SK-N-SH treated with all-trans-retinoic acid at 6 μM for 48 hours (cell line): Measurements from ENCODE around the gene CTRB1.
"Not testable (repeated sequence)": the region's sequence is repeated elsewhere in the genome, so short reads cannot be mapped to it uniquely, and the experiment has no call there.

Source experiments
- ATAC-seq: fragments of 200-7000 bp; cut with Tn5 transposase; 3 replicates; pipeline ENCODE4 v1.9.1; 2020; ENCODE audit warnings: mild to moderate bottlenecking, moderate library complexity
- ARNTL ChIP-seq: fragments of 450-650 bp; formaldehyde crosslinking; IDR thresholded peaks from 2 replicates; pipeline ENCODE4 v1.5.0; 2020; ENCODE audit warnings: low read depth, mild to moderate bottlenecking, moderate library complexity, borderline replicate concordance
- BACH2 ChIP-seq: fragments of 250-450 bp; sonication (Bioruptor Pico); IDR thresholded peaks from 2 replicates; pipeline ENCODE4 v1.9.0; 2021; ENCODE audit warnings: mild to moderate bottlenecking, borderline replicate concordance
- CSDC2 ChIP-seq: fragments of 250-450 bp; sonication (Bioruptor Pico); IDR thresholded peaks from 2 replicates; pipeline ENCODE4 v1.5.0; 2020; ENCODE audit warnings: mild to moderate bottlenecking, moderate library complexity
- ESRRG ChIP-seq: fragments of 250-450 bp; sonication (Bioruptor Pico); IDR thresholded peaks from 2 replicates; pipeline ENCODE4 v1.6.1; 2021; ENCODE audit warnings: mild to moderate bottlenecking
- GLIS3 ChIP-seq: fragments of 250-450 bp; sonication (Bioruptor Pico); IDR thresholded peaks from 2 replicates; pipeline ENCODE4 v1.5.0; 2020; ENCODE audit warnings: mild to moderate bottlenecking, moderate library complexity
- ISL1 ChIP-seq: fragments of 250-450 bp; sonication (Bioruptor Pico); IDR thresholded peaks from 2 replicates; pipeline ENCODE4 v2.1.2; 2022; ENCODE audit warnings: mild to moderate bottlenecking, moderate library complexity
- OSR1 ChIP-seq: fragments of 250-450 bp; sonication (Bioruptor Pico); IDR thresholded peaks from 2 replicates; pipeline ENCODE4 v1.8.0; 2022; ENCODE audit warnings: moderate library complexity, mild to moderate bottlenecking, inconsistent platforms
- RARB ChIP-seq: fragments of 250-450 bp; sonication (Bioruptor Pico); IDR thresholded peaks from 2 replicates; pipeline ENCODE4 v1.8.0; 2021; ENCODE audit warnings: mild to moderate bottlenecking, moderate library complexity
- SNAI2 ChIP-seq: fragments of 250-450 bp; sonication (Bioruptor Pico); IDR thresholded peaks from 2 replicates; pipeline ENCODE4 v1.5.0; 2020; ENCODE audit warnings: mild to moderate bottlenecking, moderate library complexity
- TCF4 ChIP-seq: fragments of 250-450 bp; sonication (Bioruptor Pico); IDR thresholded peaks from 2 replicates; pipeline ENCODE4 v1.8.0; 2021; ENCODE audit warnings: mild to moderate bottlenecking, moderate library complexity, borderline replicate concordance
- TOX ChIP-seq: fragments of 250-450 bp; sonication (Bioruptor Pico); IDR thresholded peaks from 2 replicates; pipeline ENCODE4 v1.8.0; 2021; ENCODE audit warnings: mild to moderate bottlenecking, moderate library complexity, borderline replicate concordance
- ZC3H10 ChIP-seq: fragments of 250-450 bp; sonication (Bioruptor Pico); IDR thresholded peaks from 2 replicates; pipeline ENCODE4 v1.5.1; 2021; ENCODE audit warnings: mild to moderate bottlenecking, moderate library complexity
- ZFP3 ChIP-seq: fragments of 250-450 bp; sonication (Bioruptor Pico); IDR thresholded peaks from 2 replicates; pipeline ENCODE4 v1.5.0; 2020; ENCODE audit warnings: mild to moderate bottlenecking, moderate library complexity
- ZFP30 ChIP-seq: fragments of 450-650 bp; formaldehyde crosslinking; IDR thresholded peaks from 2 replicates; pipeline ENCODE4 v1.5.0; 2022; ENCODE audit warnings: mild to moderate bottlenecking, moderate library complexity
- ZNF565 ChIP-seq: fragments of 450-650 bp; formaldehyde crosslinking; conservative IDR thresholded peaks from 2 replicates; pipeline ENCODE4 v1.5.0; 2020; ENCODE audit warnings: low read depth, mild to moderate bottlenecking, moderate library complexity
- ZNF70 ChIP-seq: fragments of 450-650 bp; formaldehyde crosslinking; IDR thresholded peaks from 2 replicates; pipeline ENCODE4 v1.5.0; 2020; ENCODE audit warnings: mild to moderate bottlenecking, moderate library complexity
- TF ChIP-seq, protein P1 (sequence below): fragments of 250-450 bp; sonication (Bioruptor Pico); IDR thresholded peaks from 2 replicates; pipeline ENCODE4 v1.8.0; 2020; ENCODE audit warnings: mild to moderate bottlenecking, moderate library complexity, borderline replicate concordance
- TF ChIP-seq, protein P2 (sequence below): fragments of 250-450 bp; sonication (Bioruptor Pico); IDR thresholded peaks from 2 replicates; pipeline ENCODE4 v1.5.1; 2021; ENCODE audit warnings: mild to moderate bottlenecking, moderate library complexity
- TF ChIP-seq, protein P3 (sequence below): fragments of 250-450 bp; sonication (Bioruptor Pico); IDR thresholded peaks from 2 replicates; pipeline ENCODE4 v1.5.0; 2020; ENCODE audit warnings: mild to moderate bottlenecking, moderate library complexity
- TF ChIP-seq, protein P4 (sequence below): fragments of 250-450 bp; sonication (Bioruptor Pico); IDR thresholded peaks from 2 replicates; pipeline ENCODE4 v1.5.1; 2020; ENCODE audit warnings: low read depth, mild to moderate bottlenecking, moderate library complexity
- TF ChIP-seq, protein P5 (sequence below): fragments of 250-450 bp; sonication (Bioruptor Pico); IDR thresholded peaks from 2 replicates; pipeline ENCODE4 v1.8.0; 2021; ENCODE audit warnings: low read depth, mild to moderate bottlenecking, moderate library complexity, borderline replicate concordance

Gene CTRB1

DNA sequence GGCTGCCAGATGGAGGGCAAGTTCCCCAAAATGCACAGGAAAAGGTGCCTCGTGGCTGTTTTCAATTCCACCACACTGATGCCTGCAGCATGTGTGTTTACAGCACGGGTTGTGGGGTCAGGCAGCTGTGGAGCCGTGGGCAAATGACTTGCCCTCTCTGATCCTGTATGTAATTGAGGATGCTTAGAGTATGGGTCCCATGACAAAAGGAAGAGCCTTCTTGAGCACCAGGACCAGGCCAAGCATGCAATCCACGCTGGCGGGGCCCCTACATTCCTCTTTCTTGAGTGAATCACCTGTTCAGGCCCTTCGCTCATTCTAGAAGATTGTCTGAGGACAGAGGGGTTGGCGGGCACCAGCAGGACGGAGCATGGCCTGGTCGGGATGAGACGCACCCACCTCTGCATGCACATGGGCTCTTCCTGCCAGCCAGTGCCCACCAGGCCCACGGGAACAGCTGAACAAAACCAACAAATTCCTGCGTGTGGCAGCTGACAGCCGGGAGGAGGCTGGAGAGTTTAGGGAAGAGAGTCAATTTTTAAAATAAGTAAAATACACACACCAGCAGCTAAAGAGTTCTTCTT, 10.5 kb upstream of the CTRB1 start:
- no peak for ATAC-seq
- TF ChIP-seq ISL1 (CRISPR knock-in tag) (no peak), TCF4 (CRISPR knock-in tag) (no peak), ESRRG (CRISPR knock-in tag) (no peak), ZNF565 (CRISPR knock-in tag) (no peak), GLIS3 (CRISPR knock-in tag) (no peak)

DNA sequence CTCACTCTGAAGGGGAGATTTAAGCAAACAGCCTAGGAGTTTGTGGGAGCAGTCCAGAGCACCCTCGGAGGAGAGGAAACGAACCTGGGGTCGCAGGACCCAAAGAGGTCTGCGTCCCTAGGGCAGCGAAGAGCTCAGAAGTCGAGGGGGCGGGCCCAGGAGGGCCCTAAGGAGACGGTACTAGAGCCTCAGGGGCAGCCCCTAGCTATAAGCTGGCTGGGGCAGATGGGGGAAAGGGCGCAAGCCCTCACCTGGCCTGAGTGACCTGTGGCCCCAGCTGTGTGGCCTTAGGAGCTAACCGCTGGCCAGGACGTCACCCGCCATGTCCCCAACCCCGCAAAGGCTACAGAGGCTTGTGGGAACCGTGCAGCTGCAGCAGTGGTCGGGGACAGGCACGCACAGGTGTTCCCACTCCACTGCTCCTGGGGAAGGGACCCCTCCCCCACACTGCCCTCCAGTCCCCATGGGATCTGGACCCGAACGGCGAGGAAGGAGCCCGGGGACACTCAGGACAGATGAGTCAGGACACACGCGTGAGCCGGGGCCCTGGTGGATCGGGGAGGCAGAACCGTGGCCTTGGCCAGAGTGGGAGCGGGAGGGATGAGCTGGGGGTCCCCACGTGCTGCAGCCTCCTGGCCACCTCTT, 9.8 kb upstream of the CTRB1 start:
- TF ChIP-seq ZFP3 = no peak
- TF ChIP-seq SNAI2 = no peak
- TF ChIP-seq, protein P1, sequence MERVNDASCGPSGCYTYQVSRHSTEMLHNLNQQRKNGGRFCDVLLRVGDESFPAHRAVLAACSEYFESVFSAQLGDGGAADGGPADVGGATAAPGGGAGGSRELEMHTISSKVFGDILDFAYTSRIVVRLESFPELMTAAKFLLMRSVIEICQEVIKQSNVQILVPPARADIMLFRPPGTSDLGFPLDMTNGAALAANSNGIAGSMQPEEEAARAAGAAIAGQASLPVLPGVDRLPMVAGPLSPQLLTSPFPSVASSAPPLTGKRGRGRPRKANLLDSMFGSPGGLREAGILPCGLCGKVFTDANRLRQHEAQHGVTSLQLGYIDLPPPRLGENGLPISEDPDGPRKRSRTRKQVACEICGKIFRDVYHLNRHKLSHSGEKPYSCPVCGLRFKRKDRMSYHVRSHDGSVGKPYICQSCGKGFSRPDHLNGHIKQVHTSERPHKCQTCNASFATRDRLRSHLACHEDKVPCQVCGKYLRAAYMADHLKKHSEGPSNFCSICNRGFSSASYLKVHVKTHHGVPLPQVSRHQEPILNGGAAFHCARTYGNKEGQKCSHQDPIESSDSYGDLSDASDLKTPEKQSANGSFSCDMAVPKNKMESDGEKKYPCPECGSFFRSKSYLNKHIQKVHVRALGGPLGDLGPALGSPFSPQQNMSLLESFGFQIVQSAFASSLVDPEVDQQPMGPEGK (CRISPR knock-in tag) = no peak
- no peak for TF ChIP-seq ZFP30 (CRISPR knock-in tag)
- TF ChIP-seq ZNF565 (CRISPR knock-in tag) = no peak
- TF ChIP-seq ARNTL = no peak
- TF ChIP-seq, protein P2, sequence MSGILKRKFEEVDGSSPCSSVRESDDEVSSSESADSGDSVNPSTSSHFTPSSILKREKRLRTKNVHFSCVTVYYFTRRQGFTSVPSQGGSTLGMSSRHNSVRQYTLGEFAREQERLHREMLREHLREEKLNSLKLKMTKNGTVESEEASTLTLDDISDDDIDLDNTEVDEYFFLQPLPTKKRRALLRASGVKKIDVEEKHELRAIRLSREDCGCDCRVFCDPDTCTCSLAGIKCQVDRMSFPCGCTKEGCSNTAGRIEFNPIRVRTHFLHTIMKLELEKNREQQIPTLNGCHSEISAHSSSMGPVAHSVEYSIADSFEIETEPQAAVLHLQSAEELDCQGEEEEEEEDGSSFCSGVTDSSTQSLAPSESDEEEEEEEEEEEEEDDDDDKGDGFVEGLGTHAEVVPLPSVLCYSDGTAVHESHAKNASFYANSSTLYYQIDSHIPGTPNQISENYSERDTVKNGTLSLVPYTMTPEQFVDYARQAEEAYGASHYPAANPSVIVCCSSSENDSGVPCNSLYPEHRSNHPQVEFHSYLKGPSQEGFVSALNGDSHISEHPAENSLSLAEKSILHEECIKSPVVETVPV (CRISPR knock-in tag) = no peak
- no peak for TF ChIP-seq BACH2
- no peak for TF ChIP-seq TCF4 (CRISPR knock-in tag)
- no peak for TF ChIP-seq OSR1 (CRISPR knock-in tag)
- TF ChIP-seq ZC3H10 (CRISPR knock-in tag) = no peak
- no peak for TF ChIP-seq ESRRG (CRISPR knock-in tag)
- no peak for TF ChIP-seq RARB (CRISPR knock-in tag)
- TF ChIP-seq GLIS3 (CRISPR knock-in tag) = no peak
- no peak for TF ChIP-seq ISL1 (CRISPR knock-in tag)
- TF ChIP-seq TOX (CRISPR knock-in tag) = no peak
- TF ChIP-seq ZNF70 (CRISPR knock-in tag) = no peak
- TF ChIP-seq, protein P3, sequence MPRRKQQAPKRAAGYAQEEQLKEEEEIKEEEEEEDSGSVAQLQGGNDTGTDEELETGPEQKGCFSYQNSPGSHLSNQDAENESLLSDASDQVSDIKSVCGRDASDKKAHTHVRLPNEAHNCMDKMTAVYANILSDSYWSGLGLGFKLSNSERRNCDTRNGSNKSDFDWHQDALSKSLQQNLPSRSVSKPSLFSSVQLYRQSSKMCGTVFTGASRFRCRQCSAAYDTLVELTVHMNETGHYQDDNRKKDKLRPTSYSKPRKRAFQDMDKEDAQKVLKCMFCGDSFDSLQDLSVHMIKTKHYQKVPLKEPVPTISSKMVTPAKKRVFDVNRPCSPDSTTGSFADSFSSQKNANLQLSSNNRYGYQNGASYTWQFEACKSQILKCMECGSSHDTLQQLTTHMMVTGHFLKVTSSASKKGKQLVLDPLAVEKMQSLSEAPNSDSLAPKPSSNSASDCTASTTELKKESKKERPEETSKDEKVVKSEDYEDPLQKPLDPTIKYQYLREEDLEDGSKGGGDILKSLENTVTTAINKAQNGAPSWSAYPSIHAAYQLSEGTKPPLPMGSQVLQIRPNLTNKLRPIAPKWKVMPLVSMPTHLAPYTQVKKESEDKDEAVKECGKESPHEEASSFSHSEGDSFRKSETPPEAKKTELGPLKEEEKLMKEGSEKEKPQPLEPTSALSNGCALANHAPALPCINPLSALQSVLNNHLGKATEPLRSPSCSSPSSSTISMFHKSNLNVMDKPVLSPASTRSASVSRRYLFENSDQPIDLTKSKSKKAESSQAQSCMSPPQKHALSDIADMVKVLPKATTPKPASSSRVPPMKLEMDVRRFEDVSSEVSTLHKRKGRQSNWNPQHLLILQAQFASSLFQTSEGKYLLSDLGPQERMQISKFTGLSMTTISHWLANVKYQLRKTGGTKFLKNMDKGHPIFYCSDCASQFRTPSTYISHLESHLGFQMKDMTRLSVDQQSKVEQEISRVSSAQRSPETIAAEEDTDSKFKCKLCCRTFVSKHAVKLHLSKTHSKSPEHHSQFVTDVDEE = no peak
- no peak for ATAC-seq

DNA sequence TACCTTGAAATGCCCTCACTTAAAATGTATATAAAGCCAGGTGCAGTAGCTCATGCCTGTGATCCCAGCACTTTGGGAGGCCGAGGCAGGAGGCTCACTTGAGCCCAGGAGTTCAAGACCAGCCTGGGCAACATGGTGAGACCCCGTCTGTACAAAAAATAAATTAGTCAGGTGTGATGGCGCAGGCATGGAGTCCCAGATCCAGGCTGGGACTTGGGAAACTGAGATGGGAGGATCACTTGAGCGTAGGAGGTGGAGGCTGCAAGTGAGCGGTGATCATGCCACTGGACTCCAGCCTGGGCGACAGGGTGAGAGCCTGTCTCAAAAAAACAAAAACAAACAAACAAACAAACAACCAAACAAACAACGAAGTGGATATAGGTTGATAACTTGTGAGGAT, 9.3 kb upstream of the CTRB1 start:
- not testable (repeated sequence) for ATAC-seq

DNA sequence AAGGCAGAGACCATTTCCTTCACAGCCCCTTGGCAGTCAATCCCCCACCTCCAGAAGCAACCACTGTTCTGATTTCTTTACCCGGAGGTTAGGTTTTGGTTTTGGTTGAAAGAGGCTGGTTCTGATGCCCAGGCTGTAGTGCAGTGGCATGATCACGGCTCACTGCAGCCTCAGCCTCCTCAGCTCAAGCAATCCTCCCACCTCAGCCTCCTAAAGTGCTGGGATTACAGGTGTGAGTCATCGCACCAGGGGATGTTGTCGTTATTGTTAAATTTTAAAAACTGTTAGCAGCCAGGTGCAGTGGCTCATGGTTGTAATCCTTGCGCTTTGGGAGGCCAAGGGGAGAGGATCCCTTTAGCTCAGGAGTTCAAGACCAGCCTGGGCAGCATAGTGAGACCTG, 8.8 kb upstream of the CTRB1 start:
- ATAC-seq = no peak

DNA sequence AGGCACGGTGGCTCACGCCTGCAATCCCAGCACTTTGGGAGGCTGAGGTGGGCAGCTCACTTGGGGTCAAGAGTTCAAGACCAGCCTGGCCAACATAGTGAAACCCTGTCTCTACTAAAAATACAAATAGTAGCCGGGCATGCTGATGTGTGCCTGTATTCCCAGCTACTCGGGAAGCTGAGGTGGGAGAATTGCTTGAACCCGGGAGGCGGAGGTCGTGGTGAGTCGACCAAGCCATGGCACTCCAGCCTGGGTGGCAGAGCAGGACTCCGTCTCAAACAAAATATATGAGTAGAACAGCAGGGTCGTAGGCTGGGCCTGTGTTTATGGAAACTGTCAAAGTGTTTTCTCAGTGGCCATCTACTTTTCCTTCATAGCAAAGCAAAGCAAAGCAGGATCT, 7.5 kb upstream of the CTRB1 start:
- ATAC-seq = not testable (repeated sequence)

More for the DNA sequence above, 8.8 kb upstream of the CTRB1 start:
- TF ChIP-seq, protein P4, sequence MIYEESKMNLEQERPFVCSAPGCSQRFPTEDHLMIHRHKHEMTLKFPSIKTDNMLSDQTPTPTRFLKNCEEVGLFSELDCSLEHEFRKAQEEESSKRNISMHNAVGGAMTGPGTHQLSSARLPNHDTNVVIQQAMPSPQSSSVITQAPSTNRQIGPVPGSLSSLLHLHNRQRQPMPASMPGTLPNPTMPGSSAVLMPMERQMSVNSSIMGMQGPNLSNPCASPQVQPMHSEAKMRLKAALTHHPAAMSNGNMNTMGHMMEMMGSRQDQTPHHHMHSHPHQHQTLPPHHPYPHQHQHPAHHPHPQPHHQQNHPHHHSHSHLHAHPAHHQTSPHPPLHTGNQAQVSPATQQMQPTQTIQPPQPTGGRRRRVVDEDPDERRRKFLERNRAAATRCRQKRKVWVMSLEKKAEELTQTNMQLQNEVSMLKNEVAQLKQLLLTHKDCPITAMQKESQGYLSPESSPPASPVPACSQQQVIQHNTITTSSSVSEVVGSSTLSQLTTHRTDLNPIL = no peak
- TF ChIP-seq, protein P5, sequence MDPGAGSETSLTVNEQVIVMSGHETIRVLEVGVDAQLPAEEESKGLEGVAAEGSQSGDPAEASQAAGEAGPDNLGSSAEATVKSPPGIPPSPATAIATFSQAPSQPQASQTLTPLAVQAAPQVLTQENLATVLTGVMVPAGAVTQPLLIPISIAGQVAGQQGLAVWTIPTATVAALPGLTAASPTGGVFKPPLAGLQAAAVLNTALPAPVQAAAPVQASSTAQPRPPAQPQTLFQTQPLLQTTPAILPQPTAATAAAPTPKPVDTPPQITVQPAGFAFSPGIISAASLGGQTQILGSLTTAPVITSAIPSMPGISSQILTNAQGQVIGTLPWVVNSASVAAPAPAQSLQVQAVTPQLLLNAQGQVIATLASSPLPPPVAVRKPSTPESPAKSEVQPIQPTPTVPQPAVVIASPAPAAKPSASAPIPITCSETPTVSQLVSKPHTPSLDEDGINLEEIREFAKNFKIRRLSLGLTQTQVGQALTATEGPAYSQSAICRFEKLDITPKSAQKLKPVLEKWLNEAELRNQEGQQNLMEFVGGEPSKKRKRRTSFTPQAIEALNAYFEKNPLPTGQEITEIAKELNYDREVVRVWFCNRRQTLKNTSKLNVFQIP = no peak
- no peak for TF ChIP-seq CSDC2 (CRISPR knock-in tag)
